PC-9 (cell line): ENCODE data around the gene LMNB1.
"Not testable (repeated sequence)": the region's sequence is repeated elsewhere in the genome, so short reads cannot be mapped to it uniquely, and the experiment has no call there.

Source experiments
- EZH2 ChIP-seq: fragments of 200-600 bp; sonication (generic); IDR thresholded peaks from 2 replicates; pipeline ENCODE4 v1.8.0; 2017; ENCODE audit warnings: antibody characterized with exemption, low read depth
- TF ChIP-seq, protein P1 (sequence below): fragments of 200-600 bp; sonication (generic); conservative IDR thresholded peaks from 2 replicates; pipeline ENCODE4 v1.6.1; 2017; ENCODE audit warnings: mixed run types, antibody characterized with exemption, mild to moderate bottlenecking, moderate library complexity

DNA sequence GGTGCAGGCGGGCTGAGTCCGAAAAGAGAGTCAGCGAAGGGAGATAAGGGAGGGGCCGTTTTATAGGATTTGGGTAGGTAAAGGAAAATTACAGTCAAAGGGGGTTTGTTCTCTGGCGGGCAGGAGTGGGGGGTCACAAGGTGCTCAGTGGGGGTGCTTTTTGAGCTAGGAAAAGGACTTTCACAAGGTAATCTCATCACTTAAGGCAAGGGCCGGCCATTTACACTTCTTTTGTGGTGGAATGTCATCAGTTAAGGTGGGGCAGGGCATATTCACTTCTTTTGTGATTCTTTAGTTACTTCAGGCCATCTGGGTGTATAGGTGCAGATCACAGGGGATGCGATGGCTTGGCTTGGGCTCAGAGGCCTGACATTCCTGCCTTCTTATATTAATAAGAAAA lies 62.5 kb downstream of the LMNB1 start:
- TF ChIP-seq, protein P1, sequence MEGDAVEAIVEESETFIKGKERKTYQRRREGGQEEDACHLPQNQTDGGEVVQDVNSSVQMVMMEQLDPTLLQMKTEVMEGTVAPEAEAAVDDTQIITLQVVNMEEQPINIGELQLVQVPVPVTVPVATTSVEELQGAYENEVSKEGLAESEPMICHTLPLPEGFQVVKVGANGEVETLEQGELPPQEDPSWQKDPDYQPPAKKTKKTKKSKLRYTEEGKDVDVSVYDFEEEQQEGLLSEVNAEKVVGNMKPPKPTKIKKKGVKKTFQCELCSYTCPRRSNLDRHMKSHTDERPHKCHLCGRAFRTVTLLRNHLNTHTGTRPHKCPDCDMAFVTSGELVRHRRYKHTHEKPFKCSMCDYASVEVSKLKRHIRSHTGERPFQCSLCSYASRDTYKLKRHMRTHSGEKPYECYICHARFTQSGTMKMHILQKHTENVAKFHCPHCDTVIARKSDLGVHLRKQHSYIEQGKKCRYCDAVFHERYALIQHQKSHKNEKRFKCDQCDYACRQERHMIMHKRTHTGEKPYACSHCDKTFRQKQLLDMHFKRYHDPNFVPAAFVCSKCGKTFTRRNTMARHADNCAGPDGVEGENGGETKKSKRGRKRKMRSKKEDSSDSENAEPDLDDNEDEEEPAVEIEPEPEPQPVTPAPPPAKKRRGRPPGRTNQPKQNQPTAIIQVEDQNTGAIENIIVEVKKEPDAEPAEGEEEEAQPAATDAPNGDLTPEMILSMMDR = not testable (repeated sequence)
- not testable (repeated sequence) for TF ChIP-seq EZH2
